Neuronal stem cell (in vitro differentiated cells): Measurements from ENCODE around the gene GATAD2A.

Experiments
- DNase-seq: peaks from one replicate; pipeline ENCODE4 v3.0.0-alpha.2; 2013; ENCODE audit warnings: low spot score
- H2AFZ ChIP-seq: one replicate; pipeline ENCODE4 v1.6.1; 2013; ENCODE audit warnings: mild to moderate bottlenecking, low read length, inconsistent platforms
- H2AK5ac ChIP-seq: 2 replicates; pipeline ENCODE4 v1.6.1; 2013; ENCODE audit warnings: low read depth, mild to moderate bottlenecking, inconsistent platforms, low read length, moderate library complexity, mixed read lengths
- H2BK120ac ChIP-seq: 2 replicates; pipeline ENCODE4 v1.6.1; 2013; ENCODE audit warnings: low read depth, mild to moderate bottlenecking, inconsistent platforms, low read length, moderate library complexity, mixed read lengths
- H2BK12ac ChIP-seq: one replicate; pipeline ENCODE4 v1.6.1; 2013; ENCODE audit warnings: low read length, inconsistent platforms
- H2BK15ac ChIP-seq: 2 replicates; pipeline ENCODE4 v1.6.1; 2013; ENCODE audit warnings: mild to moderate bottlenecking, low read length, inconsistent platforms, mixed read lengths
- H2BK5ac ChIP-seq: one replicate; pipeline ENCODE4 v1.6.1; 2013; ENCODE audit warnings: inconsistent platforms, mild to moderate bottlenecking, low read length, moderate library complexity
- H3K14ac ChIP-seq: one replicate; pipeline ENCODE4 v1.6.1; 2013; ENCODE audit warnings: low read length, inconsistent platforms
- H3K18ac ChIP-seq: 2 replicates; pipeline ENCODE4 v1.6.1; 2013; ENCODE audit warnings: low read length, inconsistent platforms
- H3K23ac ChIP-seq: 2 replicates; pipeline ENCODE4 v1.6.1; 2013; ENCODE audit warnings: low read depth, mild to moderate bottlenecking, mixed read lengths, low read length, inconsistent platforms; ENCODE audit not compliant: poor library complexity
- H3K27ac ChIP-seq: replicated peaks from 3 replicates; pipeline ENCODE4 v1.5.1; 2013; ENCODE audit warnings: low read length, inconsistent platforms
- H3K27me3 ChIP-seq, 3 experiments: 2 replicates each; pipeline ENCODE4 v1.6.1; 2013; ENCODE audit warnings: low read length in 3 of 3, mild to moderate bottlenecking in 2 of 3, inconsistent platforms in 1 of 3, low read depth in 1 of 3, mixed read lengths in 1 of 3, moderate library complexity in 1 of 3; ENCODE audit not compliant: control insufficient read depth in 3 of 3, insufficient read depth in 3 of 3
- H3K36me3 ChIP-seq, 2 donors: replicated peaks in 1 of 2; 2 replicates each; pipeline ENCODE4 v1.6.1; 2013; ENCODE audit warnings: low read length in 2 of 2; ENCODE audit not compliant: control insufficient read depth in 2 of 2, insufficient read depth in 2 of 2
- H3K4ac ChIP-seq: 2 replicates; pipeline ENCODE4 v1.6.1; 2013; ENCODE audit warnings: inconsistent platforms, mild to moderate bottlenecking, low read length, moderate library complexity
- H3K4me1 ChIP-seq, 2 donors: 1 replicate in 1 of 2; 2 replicates in 1 of 2; pipeline ENCODE4 v1.6.1; 2013; ENCODE audit warnings: low read length in 2 of 2, low read depth in 1 of 2; ENCODE audit not compliant: control insufficient read depth in 2 of 2, insufficient read depth in 1 of 2
- H3K4me2 ChIP-seq: one replicate; pipeline ENCODE4 v1.6.1; 2013; ENCODE audit warnings: mild to moderate bottlenecking, low read length, inconsistent platforms; ENCODE audit not compliant: insufficient read depth, poor library complexity, severe bottlenecking
- H3K4me3 ChIP-seq, 2 donors: 2 replicates each; pipeline ENCODE4 v1.5.1; 2013; ENCODE audit warnings: low read length in 2 of 2, mild to moderate bottlenecking in 2 of 2, inconsistent platforms in 1 of 2, moderate library complexity in 1 of 2
- H3K79me1 ChIP-seq: one replicate; pipeline ENCODE4 v1.6.1; 2013; ENCODE audit warnings: low read depth, mild to moderate bottlenecking, inconsistent platforms, low read length, moderate library complexity
- H3K9ac ChIP-seq: one replicate; pipeline ENCODE4 v1.6.1; 2013; ENCODE audit warnings: mild to moderate bottlenecking, low read depth, low read length, inconsistent platforms; ENCODE audit not compliant: poor library complexity
- H3K9me3 ChIP-seq, 2 donors: replicated peaks in 1 of 2; 2 replicates each; pipeline versions ENCODE3 to v1.6.1; 2013; ENCODE audit warnings: low read length in 2 of 2, mild to moderate bottlenecking in 2 of 2, inconsistent platforms in 1 of 2, low read depth in 1 of 2, mixed read lengths in 1 of 2, moderate library complexity in 1 of 2; ENCODE audit not compliant: control insufficient read depth in 2 of 2, insufficient read depth in 1 of 2
- H4K8ac ChIP-seq: one replicate; pipeline ENCODE4 v1.6.1; 2013; ENCODE audit warnings: low read depth, mild to moderate bottlenecking, inconsistent platforms, low read length, moderate library complexity
- H4K91ac ChIP-seq: one replicate; pipeline ENCODE4 v1.6.1; 2013; ENCODE audit warnings: low read length, low read depth, mild to moderate bottlenecking, inconsistent platforms; ENCODE audit not compliant: poor library complexity
- whole genome bisulfite sequencing, 2 donors: extraction: QIAGEN DNeasy Blood & Tissue Kit; methylation state at CpG; one replicate each; pipeline ENCODE4 v1.1.7; 2013; ENCODE audit warnings: missing lambda C conversion rate in 2 of 2, mixed read lengths in 1 of 2; ENCODE audit not compliant: insufficient read length in 2 of 2, insufficient replicate concordance in 1 of 2; ENCODE audit errors: extremely low coverage in 2 of 2; 5-methylcytosine and 5-hydroxymethylcytosine counted together

GATAD2A gene

GRCh38 chr19:19513682-19514081 lies 108.2 kb downstream of the GATAD2A start:
- no peak for DNase-seq
- Histone ChIP-seq H3K4me3 (no peak overlapping the region), H3K4me1 (peaks cover 3 to 4% of the 10 kb centered on the region in 2 donors), H3K9ac (peak overlapping the region; percentile 12), H3K36me3 (peaks cover 0 to 16% of the 10 kb centered on the region in 2 donors), H2BK5ac (no peak overlapping the region), H2BK12ac (no peak overlapping the region), H2AFZ (no peak overlapping the region), H3K9me3 (peaks cover 5% of the 10 kb centered on the region in 2 donors), H3K14ac (no peak overlapping the region), H3K79me1 (peaks cover 5% of the 10 kb centered on the region), H3K4ac (no peak overlapping the region), H3K4me2 (no peak overlapping the region), H3K27me3 (no peaks in the 10 kb centered on the region), H3K23ac (no peak overlapping the region), H3K27ac (no peak overlapping the region), H4K8ac (no peak overlapping the region), H2BK15ac (no peak overlapping the region), H2AK5ac (no peak overlapping the region), H4K91ac (no peak overlapping the region), H2BK120ac (no peak overlapping the region), H3K18ac (no peak overlapping the region)
- no CpG with 5 or more reads among the region's 17 CpGs for WGBS, 2 donors

GRCh38 chr19:19514215-19514657 lies 108.8 kb downstream of the GATAD2A start:
- Histone ChIP-seq H3K9me3 (peaks cover 5% of the 10 kb centered on the region in 2 donors), H3K27ac (no peak overlapping the region), H3K14ac (no peak overlapping the region), H3K4me2 (no peak overlapping the region), H3K9ac (no peak overlapping the region), H3K27me3 (no peaks in the 10 kb centered on the region), H2AK5ac (no peak overlapping the region), H3K4me1 (peaks cover 3 to 4% of the 10 kb centered on the region in 2 donors), H2BK5ac (no peak overlapping the region), H3K23ac (no peak overlapping the region), H2BK12ac (no peak overlapping the region), H2BK15ac (no peak overlapping the region), H3K4ac (no peak overlapping the region), H3K36me3 (peaks cover 3 to 17% of the 10 kb centered on the region in 2 donors), H4K8ac (no peak overlapping the region), H3K4me3 (no peak overlapping the region), H3K18ac (no peak overlapping the region), H3K79me1 (peaks cover 8% of the 10 kb centered on the region), H2AFZ (no peak overlapping the region), H4K91ac (no peak overlapping the region), H2BK120ac (no peak overlapping the region)
- no peak for DNase-seq
- WGBS, 2 donors: no CpG with 5 or more reads among the region's 46 CpGs

- peak within 1 kb of the TSS; percentile 72 for H3K4me2 ChIP-seq
- H2BK15ac ChIP-seq: no peak within 1 kb of the TSS
- DNase-seq: no peak
- H2AK5ac ChIP-seq: peak within 1 kb of the TSS; percentile 90
- H4K8ac ChIP-seq: peak within 1 kb of the TSS; percentile 92
- peaks cover 7 to 25% of the 10 kb centered on the region in 2 donors for H3K36me3 ChIP-seq
- H3K4me1 ChIP-seq: peaks cover 3 to 4% of the 10 kb centered on the region in 2 donors
- peak within 1 kb of the TSS; percentile 80 to 99 for H3K4me3 ChIP-seq
- H2BK5ac ChIP-seq: peak within 1 kb of the TSS; percentile 66
- H3K9me3 ChIP-seq: peaks cover 5% of the 10 kb centered on the region in 2 donors
- peak within 1 kb of the TSS; percentile 69 for H3K18ac ChIP-seq
- peaks cover 8% of the 10 kb centered on the region for H3K79me1 ChIP-seq
- peak within 1 kb of the TSS; percentile 95 for H3K23ac ChIP-seq
- H2AFZ ChIP-seq: peak within 1 kb of the TSS; percentile 93
- WGBS, 2 donors: no CpG with 5 or more reads among the region's 74 CpGs
- H2BK12ac ChIP-seq: no peak within 1 kb of the TSS
- H3K9ac ChIP-seq: peak within 1 kb of the TSS; percentile 82
- H4K91ac ChIP-seq: no peak within 1 kb of the TSS
- no peak within 1 kb of the TSS for H3K27ac ChIP-seq
- peak within 1 kb of the TSS; percentile 7 for H2BK120ac ChIP-seq
- peak within 1 kb of the TSS; percentile 38 for H3K14ac ChIP-seq
- no peak within 1 kb of the TSS for H3K4ac ChIP-seq
- H3K27me3 ChIP-seq: no peaks in the 10 kb centered on the region
Observed at GRCh38 chr19:19514881-19515641, 109.6 kb downstream of the GATAD2A start, which contains the start of gene TSSK6. Gene TSSK6, minus strand, starts transcription at chr19:19515548. Its CDS starts 121 bp downstream, at chr19:19515427.
